Measurements from ENCODE around the gene BEST2.

- TF ChIP-seq CTCF (IDR thresholded peaks at IDR 0.05), result no peak
- TF ChIP-seq POLR2A (IDR thresholded peaks at IDR 0.05), result no peak
Observed at GRCh38 chr19:12705169-12705568, 46.4 kb upstream of the BEST2 start.

Data from heart left ventricle (tissue), 13 donors.